Measurements from ENCODE around the gene ADSS1. TPM values are rescaled to one million over a fixed set of nuclear protein-coding genes. Genes with fewer than 3 reads are reported as not detected.

Gene ADSS1
- polyA plus RNA-seq, 1 donor (not counting 4 experiments of a cell fraction or from before 2014, with no cell fraction given): 1.7 TPM

DNA sequence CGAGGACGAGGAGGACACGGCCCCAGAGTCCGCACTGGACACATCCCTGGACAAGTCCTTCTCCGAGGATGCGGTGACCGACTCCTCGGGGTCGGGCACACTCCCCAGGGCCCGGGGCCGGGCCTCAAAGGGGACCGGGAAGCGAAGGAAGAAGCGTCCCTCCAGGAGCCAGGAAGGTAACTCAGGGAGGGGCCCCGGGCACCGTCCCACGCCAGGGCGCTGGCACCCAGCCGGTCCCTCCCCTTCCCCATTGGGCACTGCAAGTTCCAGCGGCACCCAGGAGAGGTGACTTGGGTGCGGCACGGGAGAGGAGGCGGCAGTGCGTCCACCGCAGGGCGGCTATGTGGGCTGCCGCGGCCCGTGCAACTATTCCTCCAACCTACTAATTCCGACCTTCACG, 9.3 kb upstream of the ADSS1 start:
- no peak for FAIRE-seq
- H3K36me3 ChIP-seq (ENCODE audit: control insufficient read depth in 2 of 2, extremely low read depth in 1 of 2, insufficient read depth in 2 of 2, low read length in 2 of 2): peaks cover 25 to 38% of the 10 kb centered on the region in 2 experiments
- TF ChIP-seq EZH2 (IDR thresholded peaks at IDR 0.05; ENCODE audit: low read length): no peak
- TF ChIP-seq, protein P1, sequence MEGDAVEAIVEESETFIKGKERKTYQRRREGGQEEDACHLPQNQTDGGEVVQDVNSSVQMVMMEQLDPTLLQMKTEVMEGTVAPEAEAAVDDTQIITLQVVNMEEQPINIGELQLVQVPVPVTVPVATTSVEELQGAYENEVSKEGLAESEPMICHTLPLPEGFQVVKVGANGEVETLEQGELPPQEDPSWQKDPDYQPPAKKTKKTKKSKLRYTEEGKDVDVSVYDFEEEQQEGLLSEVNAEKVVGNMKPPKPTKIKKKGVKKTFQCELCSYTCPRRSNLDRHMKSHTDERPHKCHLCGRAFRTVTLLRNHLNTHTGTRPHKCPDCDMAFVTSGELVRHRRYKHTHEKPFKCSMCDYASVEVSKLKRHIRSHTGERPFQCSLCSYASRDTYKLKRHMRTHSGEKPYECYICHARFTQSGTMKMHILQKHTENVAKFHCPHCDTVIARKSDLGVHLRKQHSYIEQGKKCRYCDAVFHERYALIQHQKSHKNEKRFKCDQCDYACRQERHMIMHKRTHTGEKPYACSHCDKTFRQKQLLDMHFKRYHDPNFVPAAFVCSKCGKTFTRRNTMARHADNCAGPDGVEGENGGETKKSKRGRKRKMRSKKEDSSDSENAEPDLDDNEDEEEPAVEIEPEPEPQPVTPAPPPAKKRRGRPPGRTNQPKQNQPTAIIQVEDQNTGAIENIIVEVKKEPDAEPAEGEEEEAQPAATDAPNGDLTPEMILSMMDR (optimal IDR thresholded peaks at IDR 0.05 in 1 of 3, IDR thresholded peaks at IDR 0.05 in 1 of 3, conservative IDR thresholded peaks at IDR 0.05 in 1 of 3; ENCODE audit: extremely low read depth in 1 of 3, insufficient read depth in 2 of 3, low read length in 3 of 3): no peak

DNA sequence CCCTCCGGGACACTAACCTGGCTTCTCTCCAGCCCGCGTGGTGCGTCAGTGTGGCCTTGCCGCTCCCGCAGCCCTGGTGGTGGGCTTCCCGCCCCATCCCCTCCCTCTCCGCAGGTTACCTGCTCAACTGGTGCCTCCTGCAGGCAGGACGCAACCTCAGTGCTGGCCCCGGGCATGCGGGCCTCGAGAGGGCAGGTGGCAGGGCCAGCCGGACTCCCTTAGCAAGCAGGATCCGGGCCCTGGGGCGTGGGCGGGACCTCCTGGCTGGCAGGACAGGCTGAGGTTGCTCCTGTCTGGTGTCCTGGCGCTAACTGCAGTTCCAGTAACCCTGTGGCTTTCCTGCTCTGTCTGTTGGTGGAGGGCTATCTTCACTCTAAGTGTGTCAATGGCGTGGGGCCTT, 8.6 kb upstream of the ADSS1 start:
- TF ChIP-seq, protein P1 (optimal IDR thresholded peaks at IDR 0.05 in 1 of 3, IDR thresholded peaks at IDR 0.05 in 1 of 3, conservative IDR thresholded peaks at IDR 0.05 in 1 of 3; ENCODE audit: extremely low read depth in 1 of 3, insufficient read depth in 2 of 3, low read length in 3 of 3): no peak
- no peak for TF ChIP-seq EZH2 (IDR thresholded peaks at IDR 0.05; ENCODE audit: low read length)
- no peak overlapping the region for H3K9ac ChIP-seq (ENCODE audit: control insufficient read depth, extremely low read depth, insufficient read depth, low read length)
- no peak overlapping the region for H3K4me2 ChIP-seq (ENCODE audit: control insufficient read depth, extremely low read depth, insufficient read depth, low read depth, low read length)
- H3K9me1 ChIP-seq (ENCODE audit: control insufficient read depth, extremely low read depth, insufficient read depth, low read length): no peaks in the 10 kb centered on the region
- no peak overlapping the region for H3K4me3 ChIP-seq (ENCODE audit: control insufficient read depth in 2 of 3, extremely low read depth in 1 of 3, insufficient read depth in 2 of 3, low read depth in 1 of 3, low read length in 3 of 3)
- dilution Hi-C loops (cut with MboI; ENCODE audit: extremely low pct_ligation_motif_present, low sequenced_read_pairs): no loop called here
- H4K20me1 ChIP-seq (ENCODE audit: control insufficient read depth, extremely low read depth, insufficient read depth, low read length): peaks cover 5% of the 10 kb centered on the region
- H3K9me3 ChIP-seq (ENCODE audit: control insufficient read depth, low read depth, low read length): no peaks in the 10 kb centered on the region
- FAIRE-seq (no peak), DNase-seq (ENCODE audit: low read depth, low spot score) (no peak)
- no peaks in the 10 kb centered on the region for H3K27me3 ChIP-seq (ENCODE audit: control insufficient read depth, extremely low read depth, insufficient read depth, low read length)
- H3K4me1 ChIP-seq (ENCODE audit: control insufficient read depth, extremely low read depth, insufficient read depth, low read length): no peaks in the 10 kb centered on the region
- no peak overlapping the region for H2AFZ ChIP-seq (ENCODE audit: control insufficient read depth, low read length)
- no peaks in the 10 kb centered on the region for H3K79me2 ChIP-seq (ENCODE audit: control insufficient read depth, insufficient read depth, low read length)
- peaks cover 23 to 36% of the 10 kb centered on the region in 2 experiments for H3K36me3 ChIP-seq (ENCODE audit: control insufficient read depth in 2 of 2, extremely low read depth in 1 of 2, insufficient read depth in 2 of 2, low read length in 2 of 2)
- H3K27ac ChIP-seq (ENCODE audit: control insufficient read depth, insufficient read depth, low read length): no peak overlapping the region

More for the DNA sequence above, 9.3 kb upstream of the ADSS1 start:
- no peak for DNase-seq (ENCODE audit: low read depth, low spot score)
- Histone ChIP-seq H3K4me2 (ENCODE audit: control insufficient read depth, extremely low read depth, insufficient read depth, low read depth, low read length) (no peak overlapping the region), H3K4me1 (ENCODE audit: control insufficient read depth, extremely low read depth, insufficient read depth, low read length) (no peaks in the 10 kb centered on the region), H3K9me3 (ENCODE audit: control insufficient read depth, low read depth, low read length) (no peaks in the 10 kb centered on the region), H3K27ac (ENCODE audit: control insufficient read depth, insufficient read depth, low read length) (no peak overlapping the region), H4K20me1 (ENCODE audit: control insufficient read depth, extremely low read depth, insufficient read depth, low read length) (no peaks in the 10 kb centered on the region), H2AFZ (ENCODE audit: control insufficient read depth, low read length) (no peak overlapping the region), H3K9me1 (ENCODE audit: control insufficient read depth, extremely low read depth, insufficient read depth, low read length) (no peaks in the 10 kb centered on the region), H3K9ac (ENCODE audit: control insufficient read depth, extremely low read depth, insufficient read depth, low read length) (no peak overlapping the region), H3K4me3 (ENCODE audit: control insufficient read depth in 2 of 3, extremely low read depth in 1 of 3, insufficient read depth in 2 of 3, low read depth in 1 of 3, low read length in 3 of 3) (no peak overlapping the region), H3K27me3 (ENCODE audit: control insufficient read depth, extremely low read depth, insufficient read depth, low read length) (no peaks in the 10 kb centered on the region), H3K79me2 (ENCODE audit: control insufficient read depth, insufficient read depth, low read length) (no peaks in the 10 kb centered on the region)
- dilution Hi-C loops (cut with MboI; ENCODE audit: extremely low pct_ligation_motif_present, low sequenced_read_pairs): no loop called here

All from keratinocyte (primary cell).